Gastrocnemius medialis (tissue), 4 donors: ENCODE data around the gene IFNA16. TPM values are rescaled to one million over a fixed set of nuclear protein-coding genes. Genes with fewer than 3 reads are reported as not detected.
"Not testable (repeated sequence)": the region's sequence is repeated elsewhere in the genome, so short reads cannot be mapped to it uniquely, and the experiment has no call there.

ENCODE experiments used
- ATAC-seq, 2 donors: fragments of 150-250 bp; one replicate each; pipeline ENCODE4 v1.9.1; 2016
- DNase-seq, 2 donors: peaks; one replicate each; pipeline ENCODE4 v3.0.0-alpha.2; 2019
- H3K27ac ChIP-seq, 4 donors: fragments of 200-600 bp; sonication (generic); 1 replicate in 1 of 4; 2 replicates in 3 of 4; pipeline ENCODE4 v1.5.1; 2016 to 2018; ENCODE audit warnings: mild to moderate bottlenecking in 2 of 4, moderate library complexity in 1 of 4
- H3K27me3 ChIP-seq, 3 donors: fragments of 200-600 bp; sonication (generic) in 2 of 3; 1 replicate in 1 of 3; 2 replicates in 2 of 3; pipeline versions ENCODE4 v1.5.1 to v1.6.0; 2016 to 2019; ENCODE audit warnings: mild to moderate bottlenecking in 1 of 3, moderate library complexity in 1 of 3
- H3K36me3 ChIP-seq, 2 donors: fragments of 200-600 bp; sonication (generic) in 1 of 2; one replicate each; pipeline ENCODE4 v1.5.1; 2017 to 2018
- H3K4me1 ChIP-seq, 2 donors: fragments of 200-600 bp; sonication (generic) in 1 of 2; one replicate each; pipeline ENCODE4 v1.5.1; 2016 to 2017; ENCODE audit warnings: mild to moderate bottlenecking in 2 of 2
- H3K4me3 ChIP-seq, 4 donors: fragments of 200-600 bp; sonication (generic) in 3 of 4; 1 replicate in 1 of 4; 2 replicates in 3 of 4; pipeline ENCODE4 v1.5.1; 2016 to 2019; ENCODE audit warnings: mild to moderate bottlenecking in 2 of 4
- H3K9me3 ChIP-seq, 3 donors: fragments of 200-600 bp; sonication (generic) in 2 of 3; 1 replicate in 1 of 3; 2 replicates in 2 of 3; pipeline ENCODE4 v1.5.1; 2016 to 2019
- CTCF ChIP-seq, 5 experiments: fragments of 450-650 bp in 3 of 5; fragments of 200-600 bp in 2 of 5; sonication (generic) in 2 of 5; IDR thresholded peaks in 4 of 5; conservative IDR thresholded peaks in 1 of 5; 1 replicate in 4 of 5; 2 replicates in 1 of 5; pipeline ENCODE4 v1.5.1; 2016 to 2019; ENCODE audit warnings: antibody characterized with exemption in 5 of 5, mild to moderate bottlenecking in 3 of 5, moderate library complexity in 3 of 5
- POLR2A ChIP-seq, 2 donors: fragments of 450-650 bp; IDR thresholded peaks; one replicate each; pipeline ENCODE4 v1.6.1; 2017; ENCODE audit warnings: antibody characterized with exemption in 2 of 2, mild to moderate bottlenecking in 2 of 2, moderate library complexity in 2 of 2
- in situ Hi-C, 4 donors: fragments of 200-750 bp; cut with MboI; loops; one replicate each; pipeline versions ENCODE4 v1.15.0 to v1.8.0; 2017; ENCODE audit warnings: low sequenced_read_pairs in 4 of 4
- intact Hi-C: fragments of 100-400 bp; cut with DNase I; formaldehyde crosslinking; loops from one replicate; pipeline ENCODE4 v1.15.1; 2023; ENCODE audit warnings: low total_unique reads
- total RNA-seq, 4 donors: library from RNA; depleted of rRNA; stranded (reverse); fragments of >200 nt; gene quantifications; one replicate each; pipeline versions ENCODE4 v1.1.0 to v1.2.3, GENCODE V29; 2016

Gene IFNA16
- not detected for total RNA-seq

GRCh38 chr9:21217211-21217610, at the start of gene IFNA16:
Gene IFNA16 (minus strand): TSS chr9:21217311. CDS start chr9:21217305, 6 bp downstream.
- H3K9me3 ChIP-seq, ATAC-seq, H3K4me3 ChIP-seq, in situ Hi-C loops, H3K27me3 ChIP-seq, H3K36me3 ChIP-seq, H3K4me1 ChIP-seq, DNase-seq, H3K27ac ChIP-seq, intact Hi-C loops: not testable (repeated sequence)

- no peaks in the 10 kb centered on the region for H3K36me3 ChIP-seq
- TF ChIP-seq POLR2A (IDR thresholded peaks at IDR 0.05) (no peak), CTCF (IDR thresholded peaks at IDR 0.05 in 4 of 5, conservative IDR thresholded peaks at IDR 0.05 in 1 of 5) (no peak)
- H3K4me1 ChIP-seq: no peaks in the 10 kb centered on the region
- ATAC-seq (no peak), DNase-seq (no peak)
- H3K27ac ChIP-seq: no peak overlapping the region
- intact Hi-C loops (no loop called here), in situ Hi-C loops (no loop called here)
- no peaks in the 10 kb centered on the region for H3K27me3 ChIP-seq
- H3K4me3 ChIP-seq: no peak overlapping the region
- no peaks in the 10 kb centered on the region for H3K9me3 ChIP-seq
Observed at GRCh38 chr9:21265421-21266189, 48.5 kb upstream of the IFNA16 start.

GRCh38 chr9:21255538-21256212, 38.6 kb upstream of the IFNA16 start:
- no peaks in the 10 kb centered on the region for H3K9me3 ChIP-seq
- no peak for ATAC-seq
- in situ Hi-C loops: no loop called here
- no peaks in the 10 kb centered on the region for H3K36me3 ChIP-seq
- H3K4me1 ChIP-seq: no peaks in the 10 kb centered on the region
- H3K27me3 ChIP-seq: no peaks in the 10 kb centered on the region
- H3K4me3 ChIP-seq: no peak overlapping the region
- no peak overlapping the region for H3K27ac ChIP-seq
- DNase-seq: no peak
- TF ChIP-seq POLR2A (IDR thresholded peaks at IDR 0.05) (no peak), CTCF (IDR thresholded peaks at IDR 0.05 in 4 of 5, conservative IDR thresholded peaks at IDR 0.05 in 1 of 5) (no peak)
- intact Hi-C loops: no loop called here

GRCh38 chr9:21252721-21253547, 35.8 kb upstream of the IFNA16 start:
- TF ChIP-seq POLR2A (IDR thresholded peaks at IDR 0.05) (no peak), CTCF (IDR thresholded peaks at IDR 0.05 in 4 of 5, conservative IDR thresholded peaks at IDR 0.05 in 1 of 5) (peak in 2 of 5 experiments; percentile 17 to 29)
- H3K9me3 ChIP-seq: no peaks in the 10 kb centered on the region
- H3K36me3 ChIP-seq: no peaks in the 10 kb centered on the region
- in situ Hi-C loops: no loop called here
- H3K27ac ChIP-seq: no peak overlapping the region
- ATAC-seq: peak; percentile 50 to 51
- no peaks in the 10 kb centered on the region for H3K4me1 ChIP-seq
- DNase-seq: peak; percentile 23 to 24
- intact Hi-C loops: no loop called here
- peaks cover 0 to 3% (median 0%) of the 10 kb centered on the region in 3 donors for H3K27me3 ChIP-seq
- no peak overlapping the region for H3K4me3 ChIP-seq

- Histone ChIP-seq H3K27me3 (peaks cover 0 to 3% (median 0%) of the 10 kb centered on the region in 3 donors), H3K27ac (no peak overlapping the region), H3K9me3 (no peaks in the 10 kb centered on the region), H3K4me3 (no peak overlapping the region), H3K4me1 (no peaks in the 10 kb centered on the region), H3K36me3 (no peaks in the 10 kb centered on the region)
- DNase-seq (no peak), ATAC-seq (no peak)
- TF ChIP-seq POLR2A (IDR thresholded peaks at IDR 0.05) (no peak), CTCF (IDR thresholded peaks at IDR 0.05 in 4 of 5, conservative IDR thresholded peaks at IDR 0.05 in 1 of 5) (no peak)
- intact Hi-C loops (no loop called here), in situ Hi-C loops (no loop called here)
Observed at GRCh38 chr9:21251638-21252037, 34.5 kb upstream of the IFNA16 start.
